HG03095 (cell line): ENCODE measurements around the gene FMN1.

Experiments
- ATAC-seq: cut with Tn5 transposase; IDR thresholded peaks from one replicate; pipeline ENCODE4 v1.9.1; 2021; ENCODE audit warnings: moderate library complexity; ENCODE audit not compliant: unreplicated experiment

FMN1 gene

DNA sequence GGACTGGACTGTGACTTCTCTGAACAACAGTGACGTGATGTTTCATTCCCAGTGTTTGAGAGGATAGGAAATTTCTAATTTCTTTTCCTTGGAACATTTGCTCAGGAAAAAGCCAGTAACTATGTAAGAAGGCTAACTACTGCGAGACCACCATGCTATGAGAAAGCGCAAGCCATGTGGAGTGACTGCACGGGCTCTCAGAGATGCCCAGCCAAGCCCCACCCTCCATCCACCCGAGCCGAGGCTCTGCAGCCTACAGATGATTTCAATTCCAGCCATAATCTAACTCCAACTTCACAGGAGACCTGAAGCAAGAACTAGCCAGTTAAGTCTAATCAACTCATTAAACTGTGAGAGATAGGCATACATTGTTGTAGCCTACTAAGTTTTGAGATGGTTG, 352.4 kb downstream of the FMN1 start:
- no peak for ATAC-seq

DNA sequence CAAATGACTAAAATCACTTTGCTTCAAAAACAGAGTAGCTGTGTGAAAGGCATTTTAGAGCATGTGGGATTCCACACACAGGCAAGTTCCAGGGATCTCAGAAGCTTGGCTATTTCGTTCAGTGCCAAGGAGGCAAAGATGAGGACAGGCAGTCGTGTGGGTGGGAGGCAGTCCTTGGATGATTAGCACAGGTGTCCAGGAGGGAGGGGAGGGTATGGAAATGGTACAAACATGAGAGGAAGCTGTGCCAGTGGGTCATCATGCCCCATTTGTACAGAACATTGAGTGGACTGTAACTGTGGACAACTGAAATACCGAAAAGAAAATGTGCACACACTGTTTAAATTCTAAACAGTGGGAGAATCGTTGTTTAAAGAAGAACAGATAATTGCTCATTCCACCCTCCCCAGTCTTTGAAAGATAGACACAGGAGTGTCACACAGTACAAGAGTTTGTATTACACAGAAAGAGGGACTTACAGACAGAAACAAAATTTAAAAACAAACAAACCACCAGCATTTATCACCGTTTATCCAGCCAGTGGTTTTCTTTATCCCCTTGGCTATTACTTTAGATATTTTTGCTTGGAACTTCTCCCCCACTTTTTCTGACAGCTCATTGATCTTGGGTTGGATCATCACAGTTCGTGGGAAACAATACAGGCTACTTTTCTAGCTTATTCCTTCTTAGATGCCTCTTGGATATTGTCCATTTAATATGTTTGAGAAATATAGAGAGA, 353.8 kb downstream of the FMN1 start:
- no peak for ATAC-seq

GRCh38 chr15:32838820-32839219, 355.7 kb downstream of the FMN1 start:
- ATAC-seq = no peak

GRCh38 chr15:32838338-32838737, 356.2 kb downstream of the FMN1 start:
- no peak for ATAC-seq

DNA sequence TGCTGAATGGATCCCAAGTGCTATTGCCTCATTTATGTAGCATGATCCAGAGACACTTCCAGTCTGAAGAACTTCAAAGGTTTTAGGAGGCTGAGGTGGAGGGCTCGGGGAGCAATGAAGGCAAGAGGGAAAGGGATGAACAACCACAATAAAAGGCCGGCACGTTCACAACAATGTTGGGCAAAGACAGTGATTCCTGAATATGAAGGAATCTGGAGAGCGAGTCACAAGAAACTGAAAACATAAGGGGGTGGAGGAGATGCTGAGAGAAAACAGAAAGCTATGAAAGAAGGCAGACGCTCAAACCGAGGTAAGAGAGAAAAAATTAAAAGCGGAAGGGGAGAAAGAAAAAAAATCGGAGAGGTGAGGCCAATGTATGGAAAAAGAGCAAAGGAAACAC, 356.6 kb downstream of the FMN1 start:
- ATAC-seq = no peak

- ATAC-seq = peak; percentile 91
Measured at GRCh38 chr15:32834156-32834555, 360.4 kb downstream of the FMN1 start.

GRCh38 chr15:32833379-32833821, 361.1 kb downstream of the FMN1 start:
- no peak for ATAC-seq

GRCh38 chr15:32831485-32831884, 363.0 kb downstream of the FMN1 start:
- ATAC-seq = no peak

- no peak for ATAC-seq
Measured at GRCh38 chr15:32830241-32830640, 364.3 kb downstream of the FMN1 start.

GRCh38 chr15:32829436-32829835, 365.1 kb downstream of the FMN1 start:
- ATAC-seq = no peak

GRCh38 chr15:32828507-32829186, 365.9 kb downstream of the FMN1 start:
- ATAC-seq = no peak

DNA sequence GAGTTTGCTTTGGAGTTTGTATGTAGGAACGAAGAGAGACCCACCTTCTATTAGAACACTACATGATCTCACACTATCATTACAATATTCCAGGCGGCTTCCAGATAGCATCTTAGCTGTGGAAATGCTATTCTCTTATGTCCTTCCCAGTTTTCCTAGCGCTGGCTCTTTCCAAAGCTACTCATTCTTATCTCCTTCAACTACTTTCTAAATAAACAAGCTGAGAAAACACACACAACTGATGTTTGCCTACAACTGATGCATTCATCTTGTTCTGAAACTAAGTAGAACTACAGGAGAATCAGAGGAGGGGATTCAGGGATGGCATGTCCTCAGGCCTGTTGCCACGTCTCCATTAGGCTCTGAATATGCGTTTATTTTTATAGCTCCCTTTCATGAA, 367.8 kb downstream of the FMN1 start:
- no peak for ATAC-seq

GRCh38 chr15:32825219-32825618, 369.3 kb downstream of the FMN1 start:
- ATAC-seq = no peak

- ATAC-seq = no peak
Measured at GRCh38 chr15:32824777-32825176, 369.7 kb downstream of the FMN1 start.

DNA sequence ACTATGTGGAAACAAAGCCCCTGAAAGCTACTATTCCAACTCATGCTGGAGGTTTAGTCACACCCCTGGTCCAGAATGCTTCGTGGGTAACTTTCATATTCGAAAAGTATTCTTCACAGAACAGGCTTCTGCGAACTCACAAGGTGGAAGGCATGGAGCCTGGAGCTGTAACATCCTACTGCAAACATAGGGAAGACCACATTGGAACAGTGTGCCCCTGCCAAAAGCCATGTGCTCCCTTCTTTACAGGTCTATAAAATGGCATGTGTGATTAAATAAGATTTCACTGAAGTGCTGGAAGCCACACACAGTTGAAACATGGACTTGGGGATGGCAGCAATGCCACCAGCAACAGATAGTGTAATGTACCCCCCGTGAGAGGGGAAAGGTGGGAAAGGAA, 370.8 kb downstream of the FMN1 start:
- ATAC-seq = no peak

- ATAC-seq = no peak
Measured at GRCh38 chr15:32822739-32823138, 371.8 kb downstream of the FMN1 start.

- ATAC-seq = no peak
Measured at GRCh38 chr15:32819448-32819847, 375.1 kb downstream of the FMN1 start.

- ATAC-seq = no peak
Measured at GRCh38 chr15:32818758-32819447, 375.6 kb downstream of the FMN1 start.

GRCh38 chr15:32817577-32817976, 376.9 kb downstream of the FMN1 start:
- no peak for ATAC-seq

- ATAC-seq = no peak
Measured at GRCh38 chr15:32807331-32807730, 387.2 kb downstream of the FMN1 start.

GRCh38 chr15:32803631-32804030, 390.9 kb downstream of the FMN1 start:
- ATAC-seq = no peak
